ENCODE data around the gene BRIP1. TPM values are rescaled to one million over a fixed set of nuclear protein-coding genes. Genes with fewer than 3 reads are reported as not detected.

Gene BRIP1
- total and polyA plus RNA-seq, 10 donors: 0.41 to 3.7 (median 1.5) TPM

DNA sequence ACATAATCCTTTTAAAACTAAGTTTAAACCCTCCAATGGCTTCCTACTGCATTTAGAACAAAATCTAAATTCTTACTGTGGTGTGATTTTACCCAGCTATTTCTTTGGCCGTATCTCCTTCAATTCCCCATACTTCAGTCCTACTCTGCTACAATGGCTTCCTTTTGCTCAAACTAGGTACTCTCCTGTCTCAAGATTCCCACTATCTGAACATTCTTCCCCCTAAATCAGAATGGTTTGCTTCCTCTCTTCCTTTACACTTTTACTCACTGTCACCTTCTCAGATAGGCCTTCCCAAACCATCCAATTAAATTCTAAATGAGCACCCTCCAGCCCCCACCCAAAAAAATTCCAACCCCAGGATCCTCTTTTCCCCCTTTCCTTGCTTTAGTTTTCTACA lies 109.2 kb downstream of the BRIP1 start:
- H3K9me3 ChIP-seq: peaks cover 0 to 9% (median 5%) of the 10 kb centered on the region in 8 donors
- no peak overlapping the region for H3K27ac ChIP-seq
- peaks cover 0 to 3% (median 0%) of the 10 kb centered on the region in 6 donors for H3K4me1 ChIP-seq
- WGBS, 5 donors: 90 to 100% (median 93%) methylated on average over 1 of the region's 1 CpG
- intact Hi-C loops (cut with DNase I; ENCODE audit: low total_unique reads): no loop called here
- no peaks in the 10 kb centered on the region for H3K36me3 ChIP-seq
- H3K4me3 ChIP-seq: no peak overlapping the region
- H3K27me3 ChIP-seq (replicated peaks in 1 of 7): no peaks in the 10 kb centered on the region
- DNase-seq: no peak
- TF ChIP-seq, protein P1, sequence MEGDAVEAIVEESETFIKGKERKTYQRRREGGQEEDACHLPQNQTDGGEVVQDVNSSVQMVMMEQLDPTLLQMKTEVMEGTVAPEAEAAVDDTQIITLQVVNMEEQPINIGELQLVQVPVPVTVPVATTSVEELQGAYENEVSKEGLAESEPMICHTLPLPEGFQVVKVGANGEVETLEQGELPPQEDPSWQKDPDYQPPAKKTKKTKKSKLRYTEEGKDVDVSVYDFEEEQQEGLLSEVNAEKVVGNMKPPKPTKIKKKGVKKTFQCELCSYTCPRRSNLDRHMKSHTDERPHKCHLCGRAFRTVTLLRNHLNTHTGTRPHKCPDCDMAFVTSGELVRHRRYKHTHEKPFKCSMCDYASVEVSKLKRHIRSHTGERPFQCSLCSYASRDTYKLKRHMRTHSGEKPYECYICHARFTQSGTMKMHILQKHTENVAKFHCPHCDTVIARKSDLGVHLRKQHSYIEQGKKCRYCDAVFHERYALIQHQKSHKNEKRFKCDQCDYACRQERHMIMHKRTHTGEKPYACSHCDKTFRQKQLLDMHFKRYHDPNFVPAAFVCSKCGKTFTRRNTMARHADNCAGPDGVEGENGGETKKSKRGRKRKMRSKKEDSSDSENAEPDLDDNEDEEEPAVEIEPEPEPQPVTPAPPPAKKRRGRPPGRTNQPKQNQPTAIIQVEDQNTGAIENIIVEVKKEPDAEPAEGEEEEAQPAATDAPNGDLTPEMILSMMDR (IDR thresholded peaks at IDR 0.05 in 8 of 11, conservative IDR thresholded peaks at IDR 0.05 in 3 of 11): no peak
- TF ChIP-seq POLR2A (IDR thresholded peaks at IDR 0.05) (no peak), POLR2AphosphoS5 (IDR thresholded peaks at IDR 0.05) (no peak)

DNA sequence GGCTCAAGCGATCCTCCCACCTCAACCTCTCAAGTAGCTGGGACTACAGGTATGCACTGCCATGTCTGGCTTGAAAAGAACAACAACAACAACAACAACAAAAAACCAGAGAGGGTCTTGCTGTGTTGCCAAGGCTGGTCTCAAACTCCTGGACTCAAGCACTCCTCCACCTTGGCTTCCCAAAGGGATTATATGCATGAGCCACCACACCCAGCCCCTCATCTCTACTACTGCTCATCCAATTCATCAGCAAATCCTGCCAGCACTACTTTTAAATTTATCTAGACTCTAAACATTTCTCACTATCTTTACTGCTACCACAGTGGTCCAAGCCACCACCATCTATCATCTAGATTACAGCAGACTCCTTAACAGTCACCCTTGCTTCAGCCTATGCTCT lies 109.6 kb downstream of the BRIP1 start:
- Histone ChIP-seq H3K27me3 (replicated peaks in 1 of 7) (no peaks in the 10 kb centered on the region), H3K27ac (no peak overlapping the region), H3K36me3 (no peaks in the 10 kb centered on the region), H3K9me3 (peaks cover 0 to 4% (median under 1%) of the 10 kb centered on the region in 8 donors), H3K4me3 (no peak overlapping the region), H3K4me1 (peaks cover 0 to 3% (median 0%) of the 10 kb centered on the region in 6 donors)
- TF ChIP-seq POLR2AphosphoS5 (IDR thresholded peaks at IDR 0.05) (no peak), POLR2A (IDR thresholded peaks at IDR 0.05) (no peak)
- TF ChIP-seq, protein P1 (IDR thresholded peaks at IDR 0.05 in 8 of 11, conservative IDR thresholded peaks at IDR 0.05 in 3 of 11): no peak
- whole genome bisulfite sequencing, 5 donors: 90 to 100% (median 100%) methylated on average over 1 of the region's 1 CpG
- intact Hi-C loops (cut with DNase I; ENCODE audit: low total_unique reads): no loop called here
- no peak for DNase-seq

DNA sequence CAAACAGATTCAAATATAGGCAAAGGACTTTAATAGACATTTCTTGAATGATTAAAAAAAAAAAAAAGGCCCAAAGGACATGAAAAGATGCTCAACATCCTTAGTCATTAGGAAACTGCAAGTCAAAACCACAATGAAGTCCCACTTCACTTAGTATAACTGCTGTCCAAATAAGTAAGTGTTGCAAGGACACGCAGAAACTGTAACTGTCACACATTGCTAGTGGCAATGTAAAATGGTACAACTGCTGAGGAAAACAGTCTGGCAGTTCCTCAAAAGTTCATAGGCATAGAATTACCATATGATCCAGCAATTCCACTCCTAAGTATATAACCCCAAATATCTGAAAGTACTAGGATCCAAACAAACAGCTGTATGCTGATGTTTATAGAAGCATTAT lies 112.7 kb downstream of the BRIP1 start:
- no peaks in the 10 kb centered on the region for H3K36me3 ChIP-seq
- H3K9me3 ChIP-seq: peaks cover 0 to 14% (median 9%) of the 10 kb centered on the region in 8 donors
- no peaks in the 10 kb centered on the region for H3K27me3 ChIP-seq (replicated peaks in 1 of 7)
- no peak for DNase-seq
- no peak overlapping the region for H3K27ac ChIP-seq
- WGBS, 5 donors: 16 to 42% (median 33%) methylated on average over 1 of the region's 1 CpG
- no peak overlapping the region for H3K4me3 ChIP-seq
- TF ChIP-seq POLR2AphosphoS5 (IDR thresholded peaks at IDR 0.05) (no peak), POLR2A (IDR thresholded peaks at IDR 0.05) (no peak)
- TF ChIP-seq, protein P1 (IDR thresholded peaks at IDR 0.05 in 8 of 11, conservative IDR thresholded peaks at IDR 0.05 in 3 of 11): no peak
- H3K4me1 ChIP-seq: no peaks in the 10 kb centered on the region
- intact Hi-C loops (cut with DNase I; ENCODE audit: low total_unique reads): no loop called here

DNA sequence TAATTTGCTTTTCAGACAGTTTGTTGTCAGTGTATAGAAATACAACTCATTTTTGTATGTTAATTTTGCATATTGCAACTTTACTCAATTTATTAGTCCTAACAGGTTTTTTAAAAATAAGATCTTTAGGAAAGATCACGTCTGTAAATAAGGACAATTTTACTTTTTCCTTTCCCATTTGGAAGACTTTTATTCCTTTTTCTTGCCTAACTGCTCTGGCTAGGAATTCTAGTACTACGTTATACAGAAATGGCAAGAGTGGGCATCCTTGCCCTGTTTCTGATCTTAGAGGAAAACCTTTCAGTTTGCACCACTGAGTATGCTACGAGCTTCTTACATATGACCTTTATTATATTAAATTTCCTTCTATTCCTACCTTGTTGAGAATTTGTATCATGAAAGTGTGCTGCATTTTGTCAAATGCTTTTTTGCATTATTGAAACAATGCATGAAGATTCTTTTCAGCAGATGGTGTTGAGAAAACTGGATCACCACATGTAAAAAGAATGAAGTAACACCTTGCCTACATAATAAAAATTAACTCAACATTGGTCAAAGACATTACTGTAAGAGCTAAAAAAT lies 113.4 kb downstream of the BRIP1 start:
- whole genome bisulfite sequencing, 5 donors: 94 to 97% (median 96%) methylated on average over 3 of the region's 3 CpGs
- Histone ChIP-seq H3K4me1 (no peaks in the 10 kb centered on the region), H3K27me3 (replicated peaks in 1 of 7) (no peaks in the 10 kb centered on the region), H3K36me3 (no peaks in the 10 kb centered on the region), H3K27ac (no peak overlapping the region), H3K4me3 (no peak overlapping the region), H3K9me3 (peaks cover 0 to 20% (median 12%) of the 10 kb centered on the region in 8 donors)
- DNase-seq: no peak
- intact Hi-C loops (cut with DNase I; ENCODE audit: low total_unique reads): no loop called here
- TF ChIP-seq POLR2A (IDR thresholded peaks at IDR 0.05): no peak
- TF ChIP-seq POLR2AphosphoS5 (IDR thresholded peaks at IDR 0.05): no peak
- TF ChIP-seq, protein P1 (IDR thresholded peaks at IDR 0.05 in 8 of 11, conservative IDR thresholded peaks at IDR 0.05 in 3 of 11): no peak
